ENCODE data around the gene SMS.

Gene SMS

DNA sequence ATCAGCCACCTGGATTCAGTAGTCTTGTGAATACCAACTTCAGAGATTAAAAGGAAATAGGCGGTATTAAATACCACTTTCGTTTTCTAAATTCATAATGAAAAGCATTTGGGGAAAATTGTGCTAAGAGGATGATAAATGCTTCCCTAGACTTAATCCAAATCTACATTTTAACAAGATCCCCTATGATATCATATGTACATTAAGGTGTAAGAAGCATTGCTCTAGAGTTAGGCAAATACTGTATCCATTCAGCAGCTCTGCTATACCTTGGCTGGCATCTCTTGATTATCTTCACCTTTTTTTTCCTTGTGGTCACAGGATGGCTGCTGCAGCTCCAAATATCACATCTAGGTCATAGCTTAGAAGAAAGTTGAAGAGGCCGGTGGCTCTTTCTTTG, 51.0 kb downstream of the SMS start:
- FAIRE-seq: no peak
- no peak for TF ChIP-seq CTCF (IDR thresholded peaks at IDR 0.05; ENCODE audit: insufficient read depth, missing control alignments)
- no peak for DNase-seq (ENCODE audit: insufficient read length, low spot score)

- DNase-seq (ENCODE audit: insufficient read length, low spot score): no peak
- TF ChIP-seq CTCF (IDR thresholded peaks at IDR 0.05; ENCODE audit: insufficient read depth, missing control alignments): no peak
- no peak for FAIRE-seq
Observed at GRCh38 chrX:21993265-21993664, 52.8 kb downstream of the SMS start.

- FAIRE-seq (no peak), DNase-seq (ENCODE audit: insufficient read length, low spot score) (no peak)
- no peak for TF ChIP-seq CTCF (IDR thresholded peaks at IDR 0.05; ENCODE audit: insufficient read depth, missing control alignments)
Observed at GRCh38 chrX:21996872-21997455, 56.5 kb downstream of the SMS start.

DNA sequence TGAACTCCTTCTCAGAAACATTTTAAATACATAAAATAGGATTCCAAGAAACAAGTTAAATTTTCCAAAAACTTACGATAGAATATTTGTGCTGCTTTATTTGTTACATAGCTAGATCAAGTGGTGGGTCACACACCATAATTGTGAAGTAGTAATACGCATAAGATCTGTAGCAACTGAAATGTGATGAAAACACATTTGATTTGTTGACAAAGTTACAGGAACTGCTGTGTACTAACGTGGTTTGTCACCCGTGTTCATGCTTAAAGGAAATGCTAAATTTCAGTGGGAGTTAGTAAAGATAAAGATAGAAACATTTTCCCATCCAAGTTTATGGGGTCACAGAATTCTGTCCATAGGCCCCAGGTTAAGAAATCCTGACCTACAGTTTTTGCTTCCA, 57.5 kb downstream of the SMS start:
- no peak for FAIRE-seq

DNA sequence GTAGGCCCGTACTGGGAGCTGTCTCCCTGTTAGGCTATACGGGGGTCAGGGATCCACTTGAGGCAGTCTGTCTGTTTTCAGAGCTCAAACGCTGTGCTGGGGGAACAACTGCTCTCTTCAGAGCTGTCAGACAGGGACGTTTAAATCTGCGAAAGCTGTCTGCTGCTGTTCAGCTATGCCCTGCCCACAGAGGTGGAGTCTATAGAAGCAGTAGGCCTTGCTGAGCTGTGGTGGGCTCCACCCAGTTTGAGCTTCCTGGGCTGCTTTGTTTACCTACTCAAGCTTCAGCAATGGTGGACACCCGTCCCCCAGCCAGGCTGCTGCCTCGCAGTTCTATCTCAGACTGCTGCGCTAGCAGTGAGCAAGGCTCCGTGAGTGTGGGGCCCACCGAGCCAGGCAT, 64.4 kb downstream of the SMS start:
- no peak for FAIRE-seq
- no peak for TF ChIP-seq CTCF (IDR thresholded peaks at IDR 0.05; ENCODE audit: insufficient read depth, missing control alignments)
- no peak for DNase-seq (ENCODE audit: insufficient read length, low spot score)

More for the DNA sequence above, 57.5 kb downstream of the SMS start:
- TF ChIP-seq CTCF (IDR thresholded peaks at IDR 0.05; ENCODE audit: insufficient read depth, missing control alignments): no peak
- no peak for DNase-seq (ENCODE audit: insufficient read length, low spot score)

DNA sequence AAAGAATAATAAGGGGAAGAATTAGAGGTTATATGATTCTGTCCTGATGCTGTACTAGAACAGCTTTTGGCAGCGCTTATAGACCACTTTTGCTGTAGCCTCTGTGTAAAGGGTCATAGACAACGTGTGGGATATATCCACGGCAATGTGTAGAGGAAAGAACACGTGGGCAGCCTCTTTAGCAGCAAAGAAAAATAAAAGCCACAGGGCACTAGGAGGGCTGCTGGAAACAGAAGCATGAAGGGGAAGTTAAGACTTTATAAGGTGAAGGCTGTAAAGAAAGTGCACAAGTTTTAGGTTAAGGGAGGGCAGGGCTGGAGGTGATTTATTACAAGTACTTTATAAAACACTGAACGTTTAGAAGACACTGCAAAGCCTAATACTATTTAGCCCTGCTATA, 71.5 kb downstream of the SMS start:
- no peak for TF ChIP-seq CTCF (IDR thresholded peaks at IDR 0.05; ENCODE audit: insufficient read depth, missing control alignments)
- FAIRE-seq (no peak), DNase-seq (ENCODE audit: insufficient read length, low spot score) (no peak)

DNA sequence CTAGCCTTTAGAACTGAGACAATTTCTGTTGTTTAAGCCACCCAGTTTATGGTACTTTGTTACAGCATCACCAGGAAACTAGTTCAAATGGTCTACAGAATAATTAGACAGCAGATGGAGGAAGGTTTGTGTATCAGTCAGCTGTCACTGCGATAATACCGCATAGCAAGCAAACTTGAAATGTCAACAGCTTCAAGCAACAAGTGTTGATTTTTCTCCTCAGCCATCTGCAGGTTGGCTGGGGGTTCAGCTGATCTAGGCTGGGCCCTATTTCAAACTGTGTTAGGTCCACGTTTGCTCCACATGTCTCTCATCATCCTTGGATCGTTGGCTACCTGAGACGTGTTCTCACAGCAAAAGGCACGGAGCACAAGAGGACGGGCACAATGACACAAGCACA, 72.4 kb downstream of the SMS start:
- FAIRE-seq (no peak), DNase-seq (ENCODE audit: insufficient read length, low spot score) (no peak)
- TF ChIP-seq CTCF (IDR thresholded peaks at IDR 0.05; ENCODE audit: insufficient read depth, missing control alignments): no peak

Measured in D721Med (cell line).